Occipital lobe (tissue), 2 donors: ENCODE data around the gene LIPT2. TPM values are rescaled to one million over a fixed set of nuclear protein-coding genes. Genes with fewer than 3 reads are reported as not detected.
A peak's percentile ranks its signal among the peaks of the same experiment; 100 is the strongest.
"Not testable (repeated sequence)": the region's sequence is repeated elsewhere in the genome, so short reads cannot be mapped to it uniquely, and the experiment has no call there.

Experiments
- DNase-seq: peaks from one replicate; lab custom pipeline; 2025; lab: John Stamatoyannopoulos, UW
- total RNA-seq: library from RNA; depleted of rRNA; stranded (reverse); fragments of >200 nt; gene quantifications from one replicate; pipeline ENCODE4 v1.2.3, GENCODE V29; 2014

The LIPT2 gene
- 3.1 TPM for total RNA-seq

DNA sequence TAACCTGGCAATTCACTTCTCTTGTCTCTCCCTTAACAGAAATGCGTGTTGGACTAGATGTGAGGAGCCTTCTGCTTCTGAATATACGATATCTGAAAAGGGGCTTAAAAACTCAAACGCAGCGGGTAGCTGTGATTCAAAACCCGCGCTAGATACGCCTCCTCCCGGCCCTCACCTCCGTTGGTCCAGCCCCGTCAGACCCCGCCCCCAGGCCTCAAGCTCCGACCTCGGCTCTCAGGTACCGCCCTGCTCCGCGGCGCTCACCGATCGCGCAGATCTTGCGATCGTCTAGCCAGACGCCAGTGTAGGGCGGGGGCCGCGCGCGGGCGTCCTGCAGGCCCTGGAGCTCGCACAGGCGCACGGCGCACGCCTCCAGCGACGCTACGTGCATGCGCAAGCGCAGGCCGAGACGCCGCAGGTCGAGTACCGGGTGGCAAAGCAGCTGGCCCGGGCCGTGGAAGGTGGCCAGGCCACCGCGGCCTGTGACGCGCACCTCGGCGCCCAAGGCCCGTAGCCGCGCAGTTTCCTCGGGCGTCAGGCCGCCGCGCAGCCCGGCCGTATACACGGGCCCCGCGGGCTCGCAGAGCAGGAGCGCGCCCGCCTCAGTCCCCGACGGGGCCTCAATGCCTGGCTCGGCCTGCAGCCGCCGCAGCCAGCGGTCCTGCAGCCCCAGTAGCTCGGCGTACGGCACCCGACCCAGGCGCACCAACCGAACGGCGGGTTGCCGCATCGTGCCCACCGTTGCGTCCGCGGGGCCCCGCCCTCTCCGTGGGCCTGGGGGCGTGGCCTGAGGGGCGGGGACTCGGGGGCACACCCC, at the start of gene LIPT2:
TSS of gene LIPT2 (minus strand) at position 751 of the 817 bp plus-strand sequence. CDS start at position 730, 21 bp downstream.
- DNase-seq: peak; percentile 94

DNA sequence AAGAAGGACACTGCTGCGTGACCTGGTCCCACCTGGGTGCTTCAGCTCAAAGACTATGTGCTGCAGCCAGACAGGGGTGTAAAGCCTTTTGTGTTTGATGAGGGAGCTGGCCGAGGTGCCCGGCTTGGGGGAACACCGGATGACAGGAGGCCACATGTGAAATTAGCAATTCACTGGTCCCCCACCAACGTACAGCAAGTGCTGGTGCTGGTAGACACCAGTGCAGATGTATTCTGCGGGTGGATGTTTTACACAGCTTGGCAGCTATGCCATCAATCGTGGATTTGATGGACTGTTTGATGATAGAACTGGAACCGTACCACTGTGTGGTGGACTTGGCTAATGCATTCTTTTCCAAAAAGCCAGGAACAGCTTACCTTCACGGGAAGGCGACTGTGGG, 47.9 kb upstream of the LIPT2 start:
- no peak for DNase-seq

DNA sequence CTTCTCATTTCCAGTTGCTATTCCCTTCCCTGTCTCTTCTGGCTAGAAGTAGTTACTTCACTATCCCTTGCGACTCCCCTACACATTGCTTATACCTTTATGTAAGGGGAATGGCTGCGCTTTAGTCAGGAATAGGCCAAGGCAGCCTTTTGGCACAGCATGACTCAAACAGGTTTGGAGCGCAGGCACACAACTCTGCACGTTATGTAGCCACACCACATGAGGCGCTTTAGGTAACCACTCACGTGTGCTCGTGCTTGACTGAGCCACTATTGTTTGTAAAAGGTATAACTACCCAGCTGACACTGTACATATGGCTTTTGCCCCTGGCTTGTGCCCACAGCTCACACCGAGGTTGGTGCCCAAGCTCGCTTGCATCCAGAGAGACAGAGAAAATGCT, 46.7 kb upstream of the LIPT2 start:
- no peak for DNase-seq

DNA sequence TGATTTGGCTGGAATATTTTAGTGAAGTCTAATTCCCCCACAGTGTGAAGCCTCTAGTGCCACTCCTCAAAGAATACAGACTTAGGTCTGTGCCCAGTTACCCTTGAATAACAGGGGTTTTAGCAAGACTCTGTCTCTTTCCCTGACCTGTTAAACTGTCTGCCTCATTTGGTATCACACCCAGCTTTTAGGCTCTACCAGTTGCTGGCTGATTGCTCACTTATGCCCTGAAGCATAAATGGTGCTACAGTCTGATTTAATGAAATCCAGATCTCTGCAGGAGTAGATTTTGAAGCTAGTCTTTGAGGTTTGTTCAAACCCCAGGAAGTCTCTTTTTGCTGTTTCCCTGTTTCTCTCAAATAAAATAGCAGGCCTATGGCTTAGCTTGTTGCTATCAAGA, 45.2 kb upstream of the LIPT2 start:
- DNase-seq: no peak

DNA sequence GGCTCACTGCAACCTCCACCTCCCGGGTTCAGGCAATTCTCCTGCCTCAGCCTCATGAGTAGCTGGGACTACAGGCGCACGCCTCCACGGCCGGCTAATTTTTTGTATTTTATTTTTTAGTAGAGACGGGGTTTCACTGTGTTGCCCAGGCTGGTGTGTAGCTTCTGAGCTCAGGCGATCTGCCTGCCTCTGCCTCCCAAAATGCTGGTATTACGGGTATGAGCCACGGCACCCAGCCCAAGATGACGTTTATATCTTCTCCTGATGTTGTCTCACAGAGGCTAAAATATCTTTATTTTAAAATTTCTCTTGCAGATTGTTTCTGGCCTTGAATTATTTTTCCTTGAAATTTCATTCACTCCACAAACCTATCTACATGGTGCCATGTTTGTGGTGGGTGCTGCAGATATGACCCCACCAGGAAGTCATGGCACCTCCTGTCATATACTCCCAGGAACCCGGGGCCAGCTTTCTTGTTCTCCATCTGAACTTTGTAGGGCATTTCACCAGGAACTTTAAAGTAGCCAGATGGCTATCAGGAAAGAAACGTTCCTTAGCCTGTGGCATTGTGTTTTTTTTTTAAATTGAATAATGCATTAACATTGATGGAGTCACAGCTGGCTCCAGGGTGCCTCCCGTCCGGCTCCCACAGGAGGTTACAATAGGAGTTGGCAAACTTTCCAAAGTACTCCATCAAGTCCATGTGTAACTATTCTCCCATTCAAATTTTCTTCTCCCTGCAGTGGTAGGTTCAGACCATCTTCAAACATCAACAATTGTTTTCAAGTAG, 42.0 kb upstream of the LIPT2 start:
- no peak for DNase-seq

DNA sequence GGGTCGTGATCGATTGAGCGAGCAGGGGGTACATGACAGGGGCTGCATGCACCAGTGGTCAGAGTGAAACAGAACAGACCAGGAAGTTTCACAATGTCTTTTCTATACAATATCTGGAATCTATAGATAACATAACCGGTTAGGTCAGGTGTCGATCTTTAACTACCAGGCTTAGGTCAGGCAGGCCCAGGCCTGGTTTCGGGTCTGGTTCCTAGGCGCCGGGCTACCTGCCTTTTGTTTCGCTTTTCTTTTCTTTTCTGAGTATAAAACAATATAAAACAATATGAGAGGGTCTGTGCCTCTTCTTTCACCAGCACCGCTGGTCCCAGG, 41.4 kb upstream of the LIPT2 start:
- not testable (repeated sequence) for DNase-seq

DNA sequence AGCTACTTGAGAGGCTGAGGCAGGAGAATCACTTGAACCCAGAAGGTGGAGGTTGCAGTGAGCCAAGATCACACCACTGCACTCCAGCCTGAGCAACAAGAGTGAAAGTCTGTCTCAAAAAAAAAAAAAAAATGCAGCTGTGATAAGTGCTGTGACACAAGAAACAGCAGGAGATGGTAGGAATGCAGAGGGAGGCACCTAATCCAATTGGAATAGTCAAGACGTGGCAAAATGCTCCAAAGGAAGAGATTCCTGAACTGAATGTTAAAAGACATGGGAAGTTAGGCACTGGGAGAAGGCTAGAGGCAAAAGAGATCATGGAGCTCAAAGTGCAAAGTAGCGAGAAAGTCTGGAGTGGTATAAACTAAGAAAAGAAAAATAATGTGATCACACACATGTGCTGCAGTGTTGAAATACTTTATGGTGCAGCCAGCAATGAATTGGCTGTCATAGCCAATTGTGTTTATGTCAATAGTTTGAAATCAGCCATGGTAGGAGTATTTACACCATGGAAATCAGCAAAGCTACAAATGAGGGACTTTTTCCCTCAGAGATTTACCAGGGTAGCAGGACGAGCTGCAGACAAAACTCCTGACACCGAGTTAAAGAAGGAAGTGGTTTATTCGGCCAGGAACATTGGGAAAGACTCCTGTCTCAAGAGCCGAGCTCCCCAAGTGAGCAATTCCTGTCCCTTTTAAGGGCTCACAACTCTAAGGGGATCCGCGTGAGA, 40.9 kb upstream of the LIPT2 start:
- no peak for DNase-seq

DNA sequence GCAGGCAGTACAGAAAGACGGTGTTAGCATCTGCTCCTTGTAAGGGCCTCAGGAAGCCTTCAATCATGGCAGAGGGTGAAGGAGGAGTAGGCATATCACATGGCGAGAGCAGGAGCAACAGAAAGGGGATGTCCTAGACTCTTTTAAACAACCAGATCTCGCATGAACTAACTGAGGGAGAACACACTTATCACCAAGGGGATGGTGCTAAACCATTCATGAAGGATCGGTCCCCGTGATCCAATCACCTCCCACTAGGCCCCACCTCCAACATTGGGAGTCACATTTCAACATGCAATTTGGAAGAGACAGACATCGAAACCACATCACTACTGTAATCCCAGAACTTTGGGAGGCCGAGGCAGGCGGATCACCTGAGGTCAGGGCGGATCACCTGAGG, 39.9 kb upstream of the LIPT2 start:
- DNase-seq: no peak

DNA sequence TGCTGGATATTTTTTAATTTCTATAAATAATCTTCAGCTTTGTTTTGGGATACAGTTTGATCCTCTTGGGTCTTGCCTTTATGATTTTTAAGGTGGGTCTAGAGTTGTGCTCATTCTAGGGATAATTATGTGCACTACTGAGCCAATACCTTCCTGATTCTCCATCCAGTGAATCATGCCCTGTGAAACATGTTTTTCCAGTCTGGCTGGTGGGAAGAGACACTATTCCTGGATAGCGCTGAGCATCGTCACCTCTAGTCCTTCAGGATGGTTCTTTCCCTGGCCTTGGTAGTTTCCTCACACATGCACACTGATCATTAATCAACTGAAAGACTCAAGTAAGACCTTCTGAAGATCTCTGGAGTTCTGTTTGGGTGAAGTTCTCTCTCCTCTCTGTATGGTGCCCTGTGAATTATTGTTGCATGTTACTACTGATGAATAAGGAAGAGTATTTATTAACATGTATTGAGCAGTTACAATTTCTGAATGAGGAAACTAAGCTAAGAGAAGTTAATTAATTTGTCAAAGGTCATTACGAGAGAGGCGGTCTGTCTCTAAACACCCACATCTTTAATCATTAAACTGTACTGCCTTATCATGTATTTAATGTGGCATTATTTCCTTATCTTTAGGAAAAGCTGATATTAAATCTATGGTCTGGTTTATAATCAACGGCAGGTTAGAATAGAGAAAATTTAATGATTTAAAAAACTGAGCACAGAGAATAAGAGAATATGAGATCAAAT, 39.1 kb upstream of the LIPT2 start:
- DNase-seq: no peak

DNA sequence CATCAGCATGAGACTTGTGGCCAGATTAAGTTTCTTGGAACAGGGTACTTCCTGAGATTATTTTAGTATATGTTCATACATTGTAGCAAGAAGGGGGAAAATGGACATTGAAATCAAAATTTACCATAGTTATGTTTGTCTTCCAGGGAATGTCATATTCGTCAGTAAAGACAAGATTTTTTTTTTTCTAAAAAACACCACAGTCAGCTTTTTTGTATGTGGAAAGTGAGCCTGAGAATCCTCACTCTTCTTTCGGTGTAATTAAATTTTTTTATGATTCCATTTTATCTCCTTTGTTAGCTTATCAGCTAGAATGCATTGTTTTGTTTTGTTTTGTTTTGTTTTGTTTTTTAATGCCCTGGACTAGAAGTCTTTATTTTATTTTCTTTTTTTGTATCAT, 31.5 kb upstream of the LIPT2 start:
- no peak for DNase-seq

DNA sequence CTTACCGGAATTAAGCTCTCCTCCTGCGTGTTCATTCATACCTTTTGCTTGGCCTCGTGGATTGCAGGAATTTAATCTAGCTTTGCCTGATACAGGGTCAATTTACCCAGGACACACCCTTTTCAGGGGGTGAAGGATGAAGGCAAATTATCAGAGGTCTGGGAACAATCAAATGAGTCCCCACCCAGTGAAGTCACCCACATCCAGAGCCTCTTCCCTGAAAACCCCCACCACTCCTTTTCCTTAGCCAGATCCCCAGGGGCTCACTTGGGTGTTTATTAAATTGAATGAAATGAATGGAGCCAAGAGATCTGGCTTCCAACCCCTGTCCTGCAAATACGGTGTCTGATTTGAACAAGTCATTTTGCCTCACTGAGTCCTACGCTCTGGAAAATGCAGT, 31.0 kb upstream of the LIPT2 start:
- DNase-seq: no peak

DNA sequence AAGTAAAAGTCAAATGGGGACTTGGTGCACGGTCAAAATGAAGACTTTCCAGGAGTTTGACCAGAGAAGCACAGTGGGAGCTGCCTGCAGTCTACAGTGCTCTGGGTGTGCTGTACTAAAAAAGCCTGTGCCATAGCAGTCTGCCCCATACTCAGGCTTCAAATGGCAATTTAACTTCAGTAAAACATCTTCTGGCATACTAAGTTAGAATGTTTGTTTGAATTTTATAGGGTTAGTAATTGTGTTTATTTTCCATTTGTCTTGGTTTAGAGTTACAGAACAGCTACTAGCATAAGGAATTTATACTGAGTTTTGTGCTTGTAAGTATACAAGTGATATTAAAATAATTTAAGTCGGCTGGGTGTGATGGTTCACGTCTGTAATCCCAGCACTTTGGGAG, 29.3 kb upstream of the LIPT2 start:
- DNase-seq: no peak

DNA sequence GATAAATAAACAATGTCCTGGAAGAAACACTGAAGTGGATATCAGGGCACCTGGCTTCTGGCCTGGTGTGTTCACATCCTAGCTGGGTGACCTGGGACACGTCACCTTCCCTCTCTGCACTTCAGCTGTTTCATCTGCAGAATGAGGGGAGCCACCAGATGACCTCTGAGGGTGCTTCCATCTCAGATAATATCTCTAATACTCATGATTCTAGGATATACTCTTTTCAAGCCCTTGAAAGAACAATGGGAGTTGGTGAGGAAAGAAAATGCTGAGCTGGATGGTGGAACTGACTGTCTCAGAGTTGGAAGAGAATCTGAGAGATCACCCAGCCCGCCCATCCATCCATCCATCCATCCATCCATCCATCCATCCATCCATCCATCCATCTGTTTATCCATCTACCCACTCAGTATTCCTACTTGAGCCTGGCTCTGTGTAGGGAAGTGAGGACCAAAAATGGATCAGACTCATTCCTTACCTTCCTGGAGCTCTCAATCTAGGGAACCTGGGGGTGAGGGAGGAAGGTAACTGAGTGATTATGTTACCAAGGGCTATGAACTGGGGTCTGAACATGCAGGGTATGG, 28.2 kb upstream of the LIPT2 start:
- no peak for DNase-seq

DNA sequence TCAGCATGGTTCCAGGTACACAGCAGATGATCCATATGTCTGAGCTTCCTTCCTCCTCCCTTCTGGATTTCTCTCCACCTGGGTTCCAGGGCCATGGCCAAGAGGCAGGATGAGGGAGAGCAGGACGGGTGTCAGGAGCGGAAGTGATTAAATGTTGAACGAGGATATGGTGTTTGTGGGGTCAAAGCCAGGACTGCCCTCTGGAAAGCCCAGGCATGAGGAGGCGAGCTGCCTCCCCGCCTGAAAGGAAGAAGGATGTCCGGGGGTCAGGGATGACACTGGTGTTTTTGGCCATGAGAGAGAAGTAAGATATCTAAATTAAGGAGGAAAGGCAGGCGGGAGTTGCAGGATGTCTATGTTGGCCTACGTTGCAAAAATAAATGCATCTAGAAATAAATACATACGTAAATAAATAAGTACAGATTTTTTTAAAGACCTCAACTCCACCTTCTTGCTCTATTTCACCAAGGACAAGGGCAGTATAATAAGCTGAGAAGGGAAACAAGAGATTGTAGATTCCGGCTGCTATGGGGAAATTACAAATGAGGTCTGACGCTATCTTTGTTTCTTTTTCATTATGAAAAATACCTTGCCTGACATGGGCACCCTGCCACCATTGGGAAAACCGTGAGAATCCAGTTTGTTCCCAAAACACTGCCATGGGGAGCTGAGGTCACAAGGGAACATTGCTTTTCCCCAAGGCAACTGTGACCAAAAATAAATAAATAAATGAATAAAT, 27.6 kb upstream of the LIPT2 start:
- no peak for DNase-seq

DNA sequence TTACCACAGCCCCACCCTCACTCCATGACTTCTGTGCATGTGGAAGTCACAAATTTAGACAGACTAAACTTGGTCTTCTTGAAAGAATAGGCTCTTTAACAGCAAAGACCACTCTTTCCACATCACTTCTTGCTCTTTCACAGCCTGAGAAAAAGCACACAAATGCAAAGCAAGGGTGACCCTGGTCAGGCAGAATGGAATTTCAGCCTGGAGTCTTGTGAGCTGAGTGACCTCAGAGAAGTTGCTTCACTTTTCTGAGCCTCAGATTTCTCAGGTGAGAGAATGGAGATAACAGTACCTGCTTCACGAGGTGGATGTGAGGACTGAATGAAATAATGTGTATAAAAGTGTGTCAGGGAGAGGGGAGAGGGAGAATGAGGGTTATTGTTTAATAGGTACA, 26.8 kb upstream of the LIPT2 start:
- DNase-seq: no peak

DNA sequence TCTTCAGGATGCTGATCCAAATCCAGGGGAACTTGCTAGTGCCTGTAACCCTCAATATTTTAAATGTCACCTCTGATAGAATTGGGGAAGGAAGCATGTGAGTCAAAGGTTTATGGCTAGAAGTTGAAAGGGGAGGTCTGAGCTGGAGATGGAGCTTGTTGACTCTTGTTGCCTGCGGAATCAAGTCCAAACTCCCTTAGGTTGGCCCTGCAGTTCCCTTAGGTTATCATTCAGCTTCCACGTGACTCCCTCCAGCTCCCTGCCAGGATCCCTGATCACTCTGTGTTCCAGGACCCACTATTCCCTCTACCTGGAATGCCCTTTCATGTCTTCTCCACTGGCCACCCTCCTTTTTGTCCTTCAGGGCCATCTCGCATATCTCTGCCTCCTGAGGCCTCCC, 26.2 kb upstream of the LIPT2 start:
- DNase-seq: no peak

DNA sequence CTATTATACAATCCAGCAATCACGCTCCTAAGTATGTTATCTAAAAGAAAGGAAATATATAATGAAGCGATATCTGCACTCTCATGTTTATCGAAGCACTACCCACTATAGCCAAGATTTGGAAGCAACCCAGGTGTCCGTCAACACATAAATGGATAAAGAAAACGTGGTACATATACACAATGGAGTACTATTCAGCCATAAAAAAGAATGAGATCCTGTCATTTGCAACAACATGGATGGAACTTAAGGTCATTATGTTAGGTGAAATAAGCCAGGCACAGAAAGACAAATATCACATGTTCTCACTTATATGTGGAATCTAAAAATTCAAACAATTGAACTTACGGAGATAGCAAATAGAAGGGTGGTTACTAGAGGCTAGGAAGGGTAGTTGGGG, 24.1 kb upstream of the LIPT2 start:
- DNase-seq: not testable (repeated sequence)

DNA sequence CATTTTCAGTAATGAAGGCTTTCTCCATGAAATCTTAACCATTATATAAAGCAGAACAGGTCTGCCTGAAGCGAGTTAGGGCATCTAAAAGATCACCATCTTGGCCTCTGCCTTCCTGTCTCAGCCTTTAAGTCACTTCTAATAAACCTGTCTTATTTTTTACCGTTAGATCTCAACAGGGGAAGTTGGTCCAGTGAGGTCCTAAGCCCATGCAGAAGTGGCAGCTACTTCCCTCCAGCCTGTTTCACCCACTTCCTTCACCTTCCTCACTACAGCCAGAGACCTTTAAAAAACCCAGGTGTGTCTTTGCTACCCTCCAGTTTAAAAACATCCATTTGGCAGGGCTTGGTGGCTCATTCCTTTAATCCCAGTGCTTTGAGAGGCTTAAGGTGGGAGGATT, 14.1 kb upstream of the LIPT2 start:
- no peak for DNase-seq

DNA sequence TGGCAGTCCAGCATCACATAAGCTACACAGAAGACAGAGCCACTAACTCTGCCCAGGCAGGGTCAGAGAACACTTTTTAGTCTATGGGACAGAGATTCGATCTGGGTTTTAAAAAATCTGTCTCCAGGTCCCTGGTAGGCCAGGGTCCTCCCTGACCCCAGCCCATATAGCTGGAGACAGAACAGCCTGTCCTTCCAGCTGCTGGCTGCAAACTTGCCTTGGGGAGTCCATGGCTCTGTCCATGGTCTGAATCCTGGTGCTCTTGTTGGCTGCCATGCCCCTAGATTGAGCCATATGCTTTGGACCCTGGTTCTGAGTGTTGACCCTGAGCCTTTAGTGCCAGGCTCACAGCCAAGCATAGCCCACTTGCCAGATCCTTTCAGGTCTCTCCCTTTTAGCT, 13.3 kb upstream of the LIPT2 start:
- DNase-seq: no peak

DNA sequence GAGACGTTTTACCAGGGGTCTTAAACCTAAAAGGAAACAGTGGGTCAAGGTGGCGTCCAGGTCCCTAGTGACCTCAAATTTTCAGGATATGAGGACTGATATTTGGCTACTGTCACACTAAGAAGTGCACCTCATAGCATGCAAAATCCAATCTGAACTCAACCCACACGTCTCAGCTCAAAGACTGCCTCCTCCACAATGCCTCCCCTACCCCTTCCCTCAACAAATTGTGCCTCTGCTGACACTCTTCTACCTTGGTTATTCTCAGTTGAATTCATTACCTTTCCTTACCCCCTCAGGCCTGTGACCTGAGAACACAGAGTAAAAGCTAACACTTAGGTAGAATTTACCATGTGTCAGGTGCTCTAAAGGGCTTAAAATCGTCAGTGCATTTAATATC, 12.4 kb upstream of the LIPT2 start:
- DNase-seq: no peak
